Astrocyte (in vitro differentiated cells and primary cell): ENCODE results near the gene CTNND1. TPM values are rescaled to one million over a fixed set of nuclear protein-coding genes. Genes with fewer than 3 reads are reported as not detected.
A peak's percentile ranks its signal among the peaks of the same experiment; 100 is the strongest.

Source experiments
- DNase-seq: peaks from one replicate; pipeline ENCODE4 v3.0.0-alpha.2; 2010; ENCODE audit warnings: low read depth
- FAIRE-seq: peaks from 2 replicates; lab custom pipeline; 2011; peaks lifted over from hg19 to GRCh38; lab: Jason Lieb, UNC
- H2AFZ ChIP-seq: 2 replicates; pipeline ENCODE4 v1.6.0; 2012; ENCODE audit warnings: low read depth, low read length, inconsistent platforms
- H3K27ac ChIP-seq: 2 replicates; pipeline ENCODE4 v1.5.1; 2011; ENCODE audit warnings: low read depth, low read length, inconsistent platforms
- H3K27me3 ChIP-seq: 2 replicates; pipeline ENCODE4 v1.6.0; 2011; ENCODE audit warnings: low read length, inconsistent platforms; ENCODE audit not compliant: insufficient read depth
- H3K36me3 ChIP-seq: 2 replicates; pipeline ENCODE4 v1.5.1; 2011; ENCODE audit warnings: low read length, inconsistent platforms; ENCODE audit not compliant: insufficient read depth
- H3K4me1 ChIP-seq: 2 replicates; pipeline ENCODE4 v1.5.1; 2011; ENCODE audit warnings: low read length, inconsistent platforms; ENCODE audit not compliant: insufficient read depth
- H3K4me2 ChIP-seq: 2 replicates; pipeline ENCODE4 v1.6.0; 2012; ENCODE audit warnings: low read length, inconsistent platforms
- H3K4me3 ChIP-seq: 2 replicates; pipeline ENCODE4 v1.5.1; 2011; ENCODE audit warnings: low read depth, mild to moderate bottlenecking, low read length, inconsistent platforms; ENCODE audit not compliant: insufficient read depth
- H3K79me2 ChIP-seq: 2 replicates; pipeline ENCODE4 v1.6.0; 2012; ENCODE audit warnings: mild to moderate bottlenecking, low read length, inconsistent platforms; ENCODE audit not compliant: insufficient read depth
- H3K9ac ChIP-seq: 2 replicates; pipeline ENCODE4 v1.6.0; 2012; ENCODE audit warnings: mild to moderate bottlenecking, low read length, inconsistent platforms
- H3K9me3 ChIP-seq: 2 replicates; pipeline ENCODE4 v1.5.1; 2012; ENCODE audit warnings: low read depth, mild to moderate bottlenecking, low read length, inconsistent platforms; ENCODE audit not compliant: insufficient read depth
- H4K20me1 ChIP-seq: 2 replicates; pipeline ENCODE4 v1.6.0; 2012; ENCODE audit warnings: low read length, inconsistent platforms; ENCODE audit not compliant: insufficient read depth
- H3K27ac Mint-ChIP-seq: one replicate; pipeline ENCODE4 v1.8.0; 2021; ENCODE audit warnings: mild to moderate bottlenecking, mixed read lengths; ENCODE audit not compliant: unreplicated experiment
- H3K27me3 Mint-ChIP-seq: one replicate; pipeline ENCODE4 v1.8.0; 2021; ENCODE audit warnings: low read depth, mixed read lengths; ENCODE audit not compliant: unreplicated experiment
- H3K36me3 Mint-ChIP-seq: one replicate; pipeline ENCODE4 v1.8.0; 2021; ENCODE audit warnings: low read depth, mixed read lengths; ENCODE audit not compliant: unreplicated experiment
- H3K4me1 Mint-ChIP-seq: one replicate; pipeline ENCODE4 v1.8.0; 2021; ENCODE audit warnings: low read depth, mixed read lengths; ENCODE audit not compliant: unreplicated experiment
- H3K4me3 Mint-ChIP-seq: one replicate; pipeline ENCODE4 v1.8.0; 2021; ENCODE audit warnings: mild to moderate bottlenecking, moderate library complexity, mixed read lengths; ENCODE audit not compliant: unreplicated experiment
- H3K9me3 Mint-ChIP-seq: one replicate; pipeline ENCODE4 v1.8.0; 2021; ENCODE audit warnings: mild to moderate bottlenecking, mixed read lengths; ENCODE audit not compliant: unreplicated experiment
- EZH2 ChIP-seq: IDR thresholded peaks from 2 replicates; pipeline ENCODE4 v1.6.1; 2012; ENCODE audit warnings: mild to moderate bottlenecking, low read length, inconsistent platforms; ENCODE audit not compliant: insufficient read depth
- total RNA-seq: library from RNA; stranded (reverse); gene quantifications from 2 replicates; pipeline ENCODE4 v1.2.1, GENCODE V29; 2021
- TF ChIP-seq, protein P1 (sequence below): IDR thresholded peaks from 2 replicates; pipeline ENCODE4 v1.5.1; 2011; ENCODE audit warnings: low read depth, mild to moderate bottlenecking, inconsistent platforms, low read length, moderate library complexity; ENCODE audit not compliant: insufficient read depth

CTNND1 gene
- total RNA-seq, 1 donor from 2014 or later = 235 TPM

GRCh38 chr11:57791321-57792059, 29.9 kb downstream of the CTNND1 start:
- Histone ChIP-seq H3K79me2 (peaks cover 100% of the 10 kb centered on the region), H4K20me1 (peaks cover 98% of the 10 kb centered on the region)
- no peak for FAIRE-seq

DNA sequence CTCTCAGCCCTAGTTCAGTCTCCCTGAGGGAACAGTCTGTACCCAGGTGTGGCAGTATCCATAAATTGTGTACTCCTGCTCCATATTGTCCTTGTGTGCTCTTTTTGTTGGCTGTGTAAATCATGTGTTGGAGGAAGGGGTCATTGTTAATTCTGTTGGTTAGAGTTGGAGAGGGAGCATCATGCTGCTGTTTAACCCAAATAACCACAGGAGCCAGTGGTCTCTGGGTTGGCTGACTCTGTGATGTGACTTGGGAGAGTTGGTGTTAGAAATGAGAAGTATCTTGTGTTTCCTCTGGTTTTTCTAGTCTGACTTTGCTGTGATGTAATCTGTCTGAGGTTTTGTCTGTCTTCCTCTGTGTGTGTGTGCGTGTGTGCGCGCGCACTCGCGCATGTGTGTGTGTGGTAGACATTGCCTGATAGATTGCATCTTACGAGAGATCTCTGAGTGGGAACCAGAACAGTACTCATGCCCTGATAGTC, 30.5 kb downstream of the CTNND1 start:
- H3K36me3 ChIP-seq = peaks cover 22% of the 10 kb centered on the region
- H3K27me3 ChIP-seq = no peaks in the 10 kb centered on the region
- no peak for TF ChIP-seq EZH2
- TF ChIP-seq, protein P1, sequence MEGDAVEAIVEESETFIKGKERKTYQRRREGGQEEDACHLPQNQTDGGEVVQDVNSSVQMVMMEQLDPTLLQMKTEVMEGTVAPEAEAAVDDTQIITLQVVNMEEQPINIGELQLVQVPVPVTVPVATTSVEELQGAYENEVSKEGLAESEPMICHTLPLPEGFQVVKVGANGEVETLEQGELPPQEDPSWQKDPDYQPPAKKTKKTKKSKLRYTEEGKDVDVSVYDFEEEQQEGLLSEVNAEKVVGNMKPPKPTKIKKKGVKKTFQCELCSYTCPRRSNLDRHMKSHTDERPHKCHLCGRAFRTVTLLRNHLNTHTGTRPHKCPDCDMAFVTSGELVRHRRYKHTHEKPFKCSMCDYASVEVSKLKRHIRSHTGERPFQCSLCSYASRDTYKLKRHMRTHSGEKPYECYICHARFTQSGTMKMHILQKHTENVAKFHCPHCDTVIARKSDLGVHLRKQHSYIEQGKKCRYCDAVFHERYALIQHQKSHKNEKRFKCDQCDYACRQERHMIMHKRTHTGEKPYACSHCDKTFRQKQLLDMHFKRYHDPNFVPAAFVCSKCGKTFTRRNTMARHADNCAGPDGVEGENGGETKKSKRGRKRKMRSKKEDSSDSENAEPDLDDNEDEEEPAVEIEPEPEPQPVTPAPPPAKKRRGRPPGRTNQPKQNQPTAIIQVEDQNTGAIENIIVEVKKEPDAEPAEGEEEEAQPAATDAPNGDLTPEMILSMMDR = no peak
- H3K79me2 ChIP-seq = peaks cover 98% of the 10 kb centered on the region
- H3K4me1 ChIP-seq = peaks cover 6% of the 10 kb centered on the region
- Mint-ChIP-seq H3K4me1 (peaks cover 67% of the 10 kb centered on the region), H3K4me3 (peak overlapping the region; percentile 48), H3K9me3 (no peaks in the 10 kb centered on the region), H3K27ac (peak overlapping the region; percentile 43), H3K36me3 (peaks cover 23% of the 10 kb centered on the region), H3K27me3 (no peaks in the 10 kb centered on the region)
- no peak overlapping the region for H3K27ac ChIP-seq
- no peak overlapping the region for H3K4me2 ChIP-seq
- FAIRE-seq = no peak
- H3K9ac ChIP-seq = no peak overlapping the region
- no peak overlapping the region for H3K4me3 ChIP-seq
- no peaks in the 10 kb centered on the region for H3K9me3 ChIP-seq
- peak; percentile 67 for DNase-seq
- H4K20me1 ChIP-seq = peaks cover 96% of the 10 kb centered on the region
- H2AFZ ChIP-seq = no peak overlapping the region

More at GRCh38 chr11:57791321-57792059, 29.9 kb downstream of the CTNND1 start:
- H3K9me3 ChIP-seq = no peaks in the 10 kb centered on the region
- no peak overlapping the region for H3K9ac ChIP-seq
- DNase-seq = no peak
- H3K27ac Mint-ChIP-seq = peak overlapping the region; percentile 70
- H3K4me3 Mint-ChIP-seq = no peak overlapping the region
- no peak overlapping the region for H3K27ac ChIP-seq
- peaks cover 73% of the 10 kb centered on the region for H3K4me1 Mint-ChIP-seq
- peaks cover 25% of the 10 kb centered on the region for H3K36me3 Mint-ChIP-seq
- H3K36me3 ChIP-seq = peaks cover 17% of the 10 kb centered on the region
- no peak overlapping the region for H2AFZ ChIP-seq
- H3K4me2 ChIP-seq = no peak overlapping the region
- no peak for TF ChIP-seq EZH2
- TF ChIP-seq, protein P1 = no peak
- H3K9me3 Mint-ChIP-seq = no peaks in the 10 kb centered on the region
- H3K4me3 ChIP-seq = no peak overlapping the region
- H3K4me1 ChIP-seq = peaks cover 11% of the 10 kb centered on the region
- H3K27me3 ChIP-seq = no peaks in the 10 kb centered on the region
- no peaks in the 10 kb centered on the region for H3K27me3 Mint-ChIP-seq

DNA sequence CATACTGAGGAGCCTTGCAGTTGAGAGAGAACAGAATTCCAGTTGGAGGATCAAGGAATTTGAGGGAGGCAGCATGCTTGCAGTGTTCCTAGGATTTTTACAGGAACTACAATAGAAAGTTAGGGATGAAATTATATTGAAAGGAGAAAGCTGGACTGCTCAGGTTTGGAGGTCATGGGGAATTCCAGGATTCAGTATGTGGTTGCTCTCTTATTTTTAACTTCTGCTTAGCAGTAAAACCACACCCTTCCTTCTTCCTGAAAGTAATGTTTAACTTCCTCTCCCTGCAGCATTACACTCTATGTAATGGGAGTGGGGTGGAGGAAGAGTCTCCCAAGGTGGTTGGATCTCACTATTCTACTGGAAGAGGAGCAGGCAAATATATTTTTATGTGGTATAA, 31.3 kb downstream of the CTNND1 start:
- Mint-ChIP-seq H3K36me3 (peaks cover 25% of the 10 kb centered on the region), H3K27me3 (no peaks in the 10 kb centered on the region), H3K27ac (peak overlapping the region; percentile 51), H3K9me3 (no peaks in the 10 kb centered on the region), H3K4me3 (peak overlapping the region; percentile 58), H3K4me1 (peaks cover 61% of the 10 kb centered on the region)
- H4K20me1 ChIP-seq = peaks cover 90% of the 10 kb centered on the region
- no peak overlapping the region for H3K9ac ChIP-seq
- H3K4me1 ChIP-seq = peaks cover 5% of the 10 kb centered on the region
- H3K4me3 ChIP-seq = no peak overlapping the region
- peaks cover 24% of the 10 kb centered on the region for H3K36me3 ChIP-seq
- DNase-seq = no peak
- TF ChIP-seq, protein P1 = no peak
- TF ChIP-seq EZH2 = no peak
- H3K27ac ChIP-seq = no peak overlapping the region
- no peaks in the 10 kb centered on the region for H3K27me3 ChIP-seq
- H3K4me2 ChIP-seq = peak overlapping the region; percentile 35
- no peaks in the 10 kb centered on the region for H3K9me3 ChIP-seq
- H3K79me2 ChIP-seq = peaks cover 93% of the 10 kb centered on the region
- no peak for FAIRE-seq
- H2AFZ ChIP-seq = no peak overlapping the region
